HepG2 (cell line): ENCODE results near the gene SLC43A1. TPM values are rescaled to one million over a fixed set of nuclear protein-coding genes. Genes with fewer than 3 reads are reported as not detected.

ENCODE experiments used
- EP300 ChIP-seq, 3 experiments: sonication (generic) in 1 of 3; formaldehyde crosslinking in 1 of 3; IDR thresholded peaks; 2 replicates each; pipeline versions ENCODE4 v1.5.1 to v1.6.1; 2011 to 2020; ENCODE audit warnings: low read depth in 2 of 3, low read length in 2 of 3, borderline replicate concordance in 1 of 3, improper control_type of control experiment in 1 of 3, mild to moderate bottlenecking in 1 of 3, missing genetic modification reagents in 1 of 3, moderate library complexity in 1 of 3
- HMG20A ChIP-seq: IDR thresholded peaks from 2 replicates; pipeline ENCODE4 v1.6.1; 2016; ENCODE audit warnings: borderline replicate concordance
- IRX3 ChIP-seq: sonication (generic); formaldehyde crosslinking; IDR thresholded peaks from 2 replicates; pipeline ENCODE4 v1.8.1; 2023; ENCODE audit warnings: mild to moderate bottlenecking, low read depth, missing genetic modification reagents, borderline replicate concordance
- KDM5A ChIP-seq: fragments of 200-600 bp; sonication (generic); IDR thresholded peaks from 2 replicates; pipeline ENCODE4 v1.7.0; 2018; ENCODE audit warnings: antibody characterized with exemption, mild to moderate bottlenecking, low read length, borderline replicate concordance
- PCBP1 ChIP-seq: fragments of 200-400 bp; formaldehyde crosslinking; IDR thresholded peaks from 2 replicates; pipeline ENCODE4 v1.6.1; 2017; ENCODE audit warnings: mild to moderate bottlenecking, low read depth, low read length, borderline replicate concordance
- TBL1XR1 ChIP-seq: fragments of 150-350 bp; IDR thresholded peaks from 2 replicates; pipeline ENCODE4 v1.6.1; 2014; ENCODE audit warnings: borderline replicate concordance, low read length; ENCODE audit not compliant: partially characterized antibody
- ZFP91 ChIP-seq: sonication (generic); formaldehyde crosslinking; IDR thresholded peaks from 2 replicates; pipeline ENCODE4 v1.9.0; 2022; ENCODE audit warnings: missing genetic modification reagents, mild to moderate bottlenecking, borderline replicate concordance
- ZNF318 ChIP-seq: sonication (generic); formaldehyde crosslinking; IDR thresholded peaks from 2 replicates; pipeline ENCODE4 v1.4.0; 2020; ENCODE audit warnings: mild to moderate bottlenecking, missing genetic modification reagents
- ZNF546 ChIP-seq: sonication (generic); formaldehyde crosslinking; conservative IDR thresholded peaks from 2 replicates; pipeline ENCODE4 v1.8.1; 2023; ENCODE audit warnings: mild to moderate bottlenecking, missing genetic modification reagents
- polyA plus RNA-seq, 8 experiments: library from polyadenylated mRNA; depleted of rRNA in 3 of 8; stranded (reverse) in 7 of 8; unstranded in 1 of 8; fragments of >200 nt; fragmentation: Illumina TruSeq in 4 of 8; extraction: Trizol in 4 of 8; gene quantifications; 2 replicates each; pipeline versions ENCODE4 v1.2.1 to v1.2.3, GENCODE V29; 2011 to 2016; ENCODE audit warnings: low read depth in 4 of 8, missing spikeins in 1 of 8, mixed read lengths in 1 of 8; ENCODE audit not compliant: insufficient read depth in 1 of 8
- total RNA-seq, 5 experiments: library from RNA; depleted of rRNA; stranded (reverse); fragments of >200 nt; fragmentation: Illumina TruSeq; extraction: Trizol; gene quantifications; 2 replicates each; pipeline ENCODE4 v1.2.3, GENCODE V29; 2016; ENCODE audit warnings: low read depth in 1 of 5
- TF ChIP-seq, protein P1 (sequence below): sonication (generic); formaldehyde crosslinking; IDR thresholded peaks from 2 replicates; pipeline ENCODE4 v1.4.0; 2020; ENCODE audit warnings: missing genetic modification reagents, mild to moderate bottlenecking, borderline replicate concordance
- TF ChIP-seq, protein P2 (sequence below): sonication (generic); formaldehyde crosslinking; IDR thresholded peaks from 2 replicates; pipeline ENCODE4 v1.8.0; 2022; ENCODE audit warnings: mild to moderate bottlenecking, missing genetic modification reagents

SLC43A1 gene
- total and polyA plus RNA-seq, 2 of the 13 experiments (the other 11 are each of a cell fraction or from before 2014, with no cell fraction given): 72.3 to 87.6 TPM

DNA sequence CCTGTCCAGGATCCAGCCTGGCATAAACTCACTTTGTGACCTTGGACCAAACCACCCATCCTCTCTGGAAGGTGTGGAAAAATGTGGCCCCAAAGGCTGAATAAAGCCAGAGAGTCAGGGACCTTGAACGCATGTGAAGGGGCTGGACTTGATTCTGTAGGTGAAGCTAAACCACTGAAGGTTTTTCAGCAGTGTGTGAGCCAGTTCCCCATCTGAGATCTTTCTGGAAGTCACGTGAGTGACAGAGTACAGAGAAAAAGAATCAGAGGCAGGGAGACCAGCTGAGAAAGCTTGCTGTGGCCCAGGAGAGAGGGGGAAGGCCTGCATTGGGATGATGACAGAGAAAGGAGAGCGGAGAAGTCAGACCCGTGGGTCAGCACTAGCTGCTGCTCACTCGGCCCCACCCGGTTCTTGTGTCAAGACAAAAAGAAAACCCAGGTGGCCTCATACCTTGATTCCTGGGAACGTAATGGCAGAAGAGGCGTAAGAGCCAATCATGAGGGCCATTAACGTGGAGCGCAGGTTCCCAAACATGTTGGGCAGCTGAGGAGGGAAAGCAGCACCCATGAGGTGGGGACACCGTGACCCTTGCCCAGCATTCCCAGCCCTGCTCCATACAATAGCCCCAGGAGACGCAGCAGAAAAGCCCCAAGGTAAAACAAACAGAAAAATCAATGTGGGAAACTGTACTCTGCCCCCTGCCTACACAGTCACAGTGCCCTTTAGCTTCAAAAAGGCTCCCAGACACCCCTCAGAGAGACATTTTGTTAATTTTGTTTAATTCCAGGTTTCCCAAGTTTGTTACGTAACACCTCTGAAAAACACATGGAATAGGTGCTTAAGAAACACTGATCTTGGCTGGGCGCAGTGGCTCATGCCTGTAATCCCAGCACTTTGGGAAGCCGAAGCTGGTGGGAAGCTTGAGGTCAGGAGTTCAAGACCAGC lies 17.9 kb downstream of the SLC43A1 start (continued):
- peak; percentile 60; the same call in 1 of the 2 replicates for TF ChIP-seq ZFP91 (CRISPR knock-in tag)
- no peak for TF ChIP-seq KDM5A
- TF ChIP-seq, protein P1, sequence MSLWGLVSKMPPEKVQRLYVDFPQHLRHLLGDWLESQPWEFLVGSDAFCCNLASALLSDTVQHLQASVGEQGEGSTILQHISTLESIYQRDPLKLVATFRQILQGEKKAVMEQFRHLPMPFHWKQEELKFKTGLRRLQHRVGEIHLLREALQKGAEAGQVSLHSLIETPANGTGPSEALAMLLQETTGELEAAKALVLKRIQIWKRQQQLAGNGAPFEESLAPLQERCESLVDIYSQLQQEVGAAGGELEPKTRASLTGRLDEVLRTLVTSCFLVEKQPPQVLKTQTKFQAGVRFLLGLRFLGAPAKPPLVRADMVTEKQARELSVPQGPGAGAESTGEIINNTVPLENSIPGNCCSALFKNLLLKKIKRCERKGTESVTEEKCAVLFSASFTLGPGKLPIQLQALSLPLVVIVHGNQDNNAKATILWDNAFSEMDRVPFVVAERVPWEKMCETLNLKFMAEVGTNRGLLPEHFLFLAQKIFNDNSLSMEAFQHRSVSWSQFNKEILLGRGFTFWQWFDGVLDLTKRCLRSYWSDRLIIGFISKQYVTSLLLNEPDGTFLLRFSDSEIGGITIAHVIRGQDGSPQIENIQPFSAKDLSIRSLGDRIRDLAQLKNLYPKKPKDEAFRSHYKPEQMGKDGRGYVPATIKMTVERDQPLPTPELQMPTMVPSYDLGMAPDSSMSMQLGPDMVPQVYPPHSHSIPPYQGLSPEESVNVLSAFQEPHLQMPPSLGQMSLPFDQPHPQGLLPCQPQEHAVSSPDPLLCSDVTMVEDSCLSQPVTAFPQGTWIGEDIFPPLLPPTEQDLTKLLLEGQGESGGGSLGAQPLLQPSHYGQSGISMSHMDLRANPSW (CRISPR knock-in tag): 0 out of 2 replicates have a peak, but pooled peaks have one; percentile 11
- TF ChIP-seq HMG20A (CRISPR knock-in tag): peak; percentile 54; the same call in 1 of the 2 replicates
- TF ChIP-seq PCBP1: no peak
- TF ChIP-seq TBL1XR1: peak; percentile 74
- TF ChIP-seq ZNF546 (CRISPR knock-in tag): no peak
- TF ChIP-seq EP300 (IDR thresholded peaks at IDR 0.05; ENCODE audit: low read depth in 2 of 2, low read length in 2 of 2): peak; percentile 82 to 91
- peak; percentile 45; the same call in 1 of the 2 replicates for TF ChIP-seq EP300 (CRISPR knock-in tag; IDR thresholded peaks at IDR 0.05; ENCODE audit: borderline replicate concordance)
- TF ChIP-seq, protein P2, sequence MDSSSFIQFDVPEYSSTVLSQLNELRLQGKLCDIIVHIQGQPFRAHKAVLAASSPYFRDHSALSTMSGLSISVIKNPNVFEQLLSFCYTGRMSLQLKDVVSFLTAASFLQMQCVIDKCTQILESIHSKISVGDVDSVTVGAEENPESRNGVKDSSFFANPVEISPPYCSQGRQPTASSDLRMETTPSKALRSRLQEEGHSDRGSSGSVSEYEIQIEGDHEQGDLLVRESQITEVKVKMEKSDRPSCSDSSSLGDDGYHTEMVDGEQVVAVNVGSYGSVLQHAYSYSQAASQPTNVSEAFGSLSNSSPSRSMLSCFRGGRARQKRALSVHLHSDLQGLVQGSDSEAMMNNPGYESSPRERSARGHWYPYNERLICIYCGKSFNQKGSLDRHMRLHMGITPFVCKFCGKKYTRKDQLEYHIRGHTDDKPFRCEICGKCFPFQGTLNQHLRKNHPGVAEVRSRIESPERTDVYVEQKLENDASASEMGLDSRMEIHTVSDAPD: peak; percentile 87; the same call in 1 of the 2 replicates
- TF ChIP-seq IRX3: peak; percentile 85
- TF ChIP-seq ZNF318 (CRISPR knock-in tag): no peak
